ENCODE measurements around the gene ST14.
"Not testable (repeated sequence)": the region's sequence is repeated elsewhere in the genome, so short reads cannot be mapped to it uniquely, and the experiment has no call there.

ST14 gene

GRCh38 chr11:130233486-130233885 is 73.9 kb downstream of the ST14 start:
- not testable (repeated sequence) for H3K27me3 ChIP-seq (ENCODE audit: control insufficient read depth in 1 of 2, insufficient read depth in 1 of 2, low read length in 2 of 2); H3K9me3 ChIP-seq (ENCODE audit: control insufficient read depth, low read length); H3K27ac ChIP-seq (ENCODE audit: low read length, poor library complexity, severe bottlenecking); H3K4ac ChIP-seq (ENCODE audit: low read depth in 1 of 2, low read length in 2 of 2); H3K79me1 ChIP-seq (replicated peaks; ENCODE audit: low read length, poor library complexity, severe bottlenecking); DNase-seq; H3K4me1 ChIP-seq (ENCODE audit: control insufficient read depth, insufficient read depth, low read depth, low read length); H3K18ac ChIP-seq (ENCODE audit: low read depth in 1 of 2, low read length in 2 of 2); H3K4me3 ChIP-seq (ENCODE audit: insufficient read depth in 1 of 2, low read depth in 1 of 2, low read length in 2 of 2); H3K23ac ChIP-seq (ENCODE audit: low read length in 2 of 2); H2BK5ac ChIP-seq (ENCODE audit: low read depth, low read length, poor library complexity, severe bottlenecking); H3K4me2 ChIP-seq (ENCODE audit: low read length, poor library complexity, severe bottlenecking); H3K14ac ChIP-seq (ENCODE audit: low read length in 2 of 2); H2AFZ ChIP-seq (ENCODE audit: low read depth, low read length); H4K91ac ChIP-seq (ENCODE audit: low read length); H3K9ac ChIP-seq (ENCODE audit: low read length); H2BK15ac ChIP-seq (ENCODE audit: low read depth, poor library complexity, severe bottlenecking); H2BK12ac ChIP-seq (ENCODE audit: low read length in 2 of 2); H2AK5ac ChIP-seq (ENCODE audit: low read length, severe bottlenecking); H2BK120ac ChIP-seq (ENCODE audit: low read depth, low read length); H4K8ac ChIP-seq (ENCODE audit: low read length)
- peaks cover 13 to 53% of the 10 kb centered on the region in 2 experiments for H3K36me3 ChIP-seq (ENCODE audit: control insufficient read depth in 1 of 2, insufficient read depth in 2 of 2, low read depth in 1 of 2, low read length in 2 of 2)

- not testable (repeated sequence) for H2BK120ac ChIP-seq (ENCODE audit: low read depth, low read length); H4K91ac ChIP-seq (ENCODE audit: low read length); H2BK12ac ChIP-seq (ENCODE audit: low read length in 2 of 2); H4K8ac ChIP-seq (ENCODE audit: low read length); H3K79me1 ChIP-seq (replicated peaks; ENCODE audit: low read length, poor library complexity, severe bottlenecking); H3K27me3 ChIP-seq (ENCODE audit: control insufficient read depth in 1 of 2, insufficient read depth in 1 of 2, low read length in 2 of 2); H3K14ac ChIP-seq (ENCODE audit: low read length in 2 of 2); H3K4me1 ChIP-seq (ENCODE audit: control insufficient read depth, insufficient read depth, low read depth, low read length); H3K18ac ChIP-seq (ENCODE audit: low read depth in 1 of 2, low read length in 2 of 2); H3K4me3 ChIP-seq (ENCODE audit: insufficient read depth in 1 of 2, low read depth in 1 of 2, low read length in 2 of 2); H3K9me3 ChIP-seq (ENCODE audit: control insufficient read depth, low read length); H2BK15ac ChIP-seq (ENCODE audit: low read depth, poor library complexity, severe bottlenecking); H3K9ac ChIP-seq (ENCODE audit: low read length); H2AK5ac ChIP-seq (ENCODE audit: low read length, severe bottlenecking); H3K4ac ChIP-seq (ENCODE audit: low read depth in 1 of 2, low read length in 2 of 2); H3K4me2 ChIP-seq (ENCODE audit: low read length, poor library complexity, severe bottlenecking); H2AFZ ChIP-seq (ENCODE audit: low read depth, low read length); H3K27ac ChIP-seq (ENCODE audit: low read length, poor library complexity, severe bottlenecking); H2BK5ac ChIP-seq (ENCODE audit: low read depth, low read length, poor library complexity, severe bottlenecking); DNase-seq; H3K23ac ChIP-seq (ENCODE audit: low read length in 2 of 2)
- no CpG with 5 or more reads among the region's 3 CpGs for WGBS
- peaks cover 13 to 56% of the 10 kb centered on the region in 2 experiments for H3K36me3 ChIP-seq (ENCODE audit: control insufficient read depth in 1 of 2, insufficient read depth in 2 of 2, low read depth in 1 of 2, low read length in 2 of 2)
These were observed 74.3 kb downstream of the ST14 start for GRCh38 chr11:130233888-130234287.

DNA sequence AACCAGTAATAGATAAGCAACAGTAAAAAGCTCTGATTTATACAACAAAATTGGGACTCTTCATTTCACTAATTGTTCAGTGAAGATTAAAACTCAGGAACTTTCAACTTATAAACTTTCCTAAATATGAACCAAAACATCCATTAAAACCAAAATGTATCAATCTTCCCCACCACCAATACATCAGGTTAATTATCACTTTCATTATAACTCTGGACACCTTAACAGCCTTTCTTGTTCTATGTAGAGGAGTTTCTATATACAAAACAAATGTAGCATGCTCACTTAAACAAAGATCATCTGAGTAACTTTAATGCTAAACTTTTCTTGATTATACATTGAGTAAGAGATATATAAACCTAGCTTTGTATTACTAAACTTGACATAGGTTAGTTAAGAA is 74.7 kb downstream of the ST14 start:
- H2BK120ac ChIP-seq (ENCODE audit: low read depth, low read length) = no peak overlapping the region
- H2BK12ac ChIP-seq (ENCODE audit: low read length in 2 of 2) = no peak overlapping the region
- H3K9me3 ChIP-seq (ENCODE audit: control insufficient read depth, low read length) = no peaks in the 10 kb centered on the region
- H4K8ac ChIP-seq (ENCODE audit: low read length) = no peak overlapping the region
- no peak overlapping the region for H3K14ac ChIP-seq (ENCODE audit: low read length in 2 of 2)
- peaks cover 3% of the 10 kb centered on the region for H3K79me1 ChIP-seq (replicated peaks; ENCODE audit: low read length, poor library complexity, severe bottlenecking)
- no peak overlapping the region for H3K9ac ChIP-seq (ENCODE audit: low read length)
- no peaks in the 10 kb centered on the region for H3K4me1 ChIP-seq (ENCODE audit: control insufficient read depth, insufficient read depth, low read depth, low read length)
- H3K27ac ChIP-seq (ENCODE audit: low read length, poor library complexity, severe bottlenecking) = no peak overlapping the region
- no peak overlapping the region for H2BK5ac ChIP-seq (ENCODE audit: low read depth, low read length, poor library complexity, severe bottlenecking)
- no peak overlapping the region for H2BK15ac ChIP-seq (ENCODE audit: low read depth, poor library complexity, severe bottlenecking)
- H3K36me3 ChIP-seq (ENCODE audit: control insufficient read depth in 1 of 2, insufficient read depth in 2 of 2, low read depth in 1 of 2, low read length in 2 of 2) = peaks cover 13 to 59% of the 10 kb centered on the region in 2 experiments
- no peak overlapping the region for H3K4me3 ChIP-seq (ENCODE audit: insufficient read depth in 1 of 2, low read depth in 1 of 2, low read length in 2 of 2)
- H2AK5ac ChIP-seq (ENCODE audit: low read length, severe bottlenecking) = no peak overlapping the region
- H3K23ac ChIP-seq (ENCODE audit: low read length in 2 of 2) = no peak overlapping the region
- H2AFZ ChIP-seq (ENCODE audit: low read depth, low read length) = no peak overlapping the region
- no peak overlapping the region for H4K91ac ChIP-seq (ENCODE audit: low read length)
- no peak overlapping the region for H3K4ac ChIP-seq (ENCODE audit: low read depth in 1 of 2, low read length in 2 of 2)
- no peak overlapping the region for H3K4me2 ChIP-seq (ENCODE audit: low read length, poor library complexity, severe bottlenecking)
- no peaks in the 10 kb centered on the region for H3K27me3 ChIP-seq (ENCODE audit: control insufficient read depth in 1 of 2, insufficient read depth in 1 of 2, low read length in 2 of 2)
- H3K18ac ChIP-seq (ENCODE audit: low read depth in 1 of 2, low read length in 2 of 2) = no peak overlapping the region
- no peak for DNase-seq

- no peak overlapping the region for H2BK15ac ChIP-seq (ENCODE audit: low read depth, poor library complexity, severe bottlenecking)
- H3K18ac ChIP-seq (ENCODE audit: low read depth in 1 of 2, low read length in 2 of 2) = no peak overlapping the region
- H3K23ac ChIP-seq (ENCODE audit: low read length in 2 of 2) = no peak overlapping the region
- H3K4me3 ChIP-seq (ENCODE audit: insufficient read depth in 1 of 2, low read depth in 1 of 2, low read length in 2 of 2) = no peak overlapping the region
- WGBS = 97% methylated on average over 5 of the region's 6 CpGs
- H3K27me3 ChIP-seq (ENCODE audit: control insufficient read depth in 1 of 2, insufficient read depth in 1 of 2, low read length in 2 of 2) = no peaks in the 10 kb centered on the region
- no peak overlapping the region for H2AK5ac ChIP-seq (ENCODE audit: low read length, severe bottlenecking)
- no peak overlapping the region for H2BK12ac ChIP-seq (ENCODE audit: low read length in 2 of 2)
- no peak overlapping the region for H2BK5ac ChIP-seq (ENCODE audit: low read depth, low read length, poor library complexity, severe bottlenecking)
- no peak overlapping the region for H2AFZ ChIP-seq (ENCODE audit: low read depth, low read length)
- H3K14ac ChIP-seq (ENCODE audit: low read length in 2 of 2) = no peak overlapping the region
- no peak for DNase-seq
- H3K36me3 ChIP-seq (ENCODE audit: control insufficient read depth in 1 of 2, insufficient read depth in 2 of 2, low read depth in 1 of 2, low read length in 2 of 2) = peaks cover 13 to 50% of the 10 kb centered on the region in 2 experiments
- H4K8ac ChIP-seq (ENCODE audit: low read length) = no peak overlapping the region
- no peak overlapping the region for H3K9ac ChIP-seq (ENCODE audit: low read length)
- H3K4me2 ChIP-seq (ENCODE audit: low read length, poor library complexity, severe bottlenecking) = no peak overlapping the region
- H3K4me1 ChIP-seq (ENCODE audit: control insufficient read depth, insufficient read depth, low read depth, low read length) = no peaks in the 10 kb centered on the region
- H4K91ac ChIP-seq (ENCODE audit: low read length) = no peak overlapping the region
- no peak overlapping the region for H2BK120ac ChIP-seq (ENCODE audit: low read depth, low read length)
- H3K4ac ChIP-seq (ENCODE audit: low read depth in 1 of 2, low read length in 2 of 2) = no peak overlapping the region
- H3K9me3 ChIP-seq (ENCODE audit: control insufficient read depth, low read length) = no peaks in the 10 kb centered on the region
- peaks cover 6% of the 10 kb centered on the region for H3K79me1 ChIP-seq (replicated peaks; ENCODE audit: low read length, poor library complexity, severe bottlenecking)
- no peak overlapping the region for H3K27ac ChIP-seq (ENCODE audit: low read length, poor library complexity, severe bottlenecking)
These were observed 77.9 kb downstream of the ST14 start for GRCh38 chr11:130237282-130238006.

Measured in mesenchymal stem cell (in vitro differentiated cells and primary cell).